HepG2 (cell line): Measurements from ENCODE around the gene PAXX. TPM values are rescaled to one million over a fixed set of nuclear protein-coding genes. Genes with fewer than 3 reads are reported as not detected.

ENCODE experiments used
- BORCS8-MEF2B ChIP-seq: sonication (generic); formaldehyde crosslinking; IDR thresholded peaks from 2 replicates; pipeline ENCODE4 v1.8.0; 2022; ENCODE audit warnings: mild to moderate bottlenecking, missing genetic modification reagents
- CBX5 ChIP-seq: sonication (generic); formaldehyde crosslinking; IDR thresholded peaks from 2 replicates; pipeline ENCODE4 v1.4.0; 2020; ENCODE audit warnings: missing genetic modification reagents, borderline replicate concordance
- CENPX ChIP-seq: sonication (generic); formaldehyde crosslinking; IDR thresholded peaks from 2 replicates; pipeline ENCODE4 v1.9.0; 2021; ENCODE audit warnings: mild to moderate bottlenecking, missing genetic modification reagents, moderate library complexity
- DZIP1 ChIP-seq: sonication (generic); formaldehyde crosslinking; IDR thresholded peaks from 2 replicates; pipeline ENCODE4 v1.5.0; 2020; ENCODE audit warnings: mild to moderate bottlenecking, missing genetic modification reagents
- ESRRA ChIP-seq: sonication (generic); formaldehyde crosslinking; IDR thresholded peaks from 2 replicates; pipeline ENCODE4 v1.5.1; 2020; ENCODE audit warnings: mild to moderate bottlenecking, low read depth, missing genetic modification reagents
- HES4 ChIP-seq: sonication (generic); formaldehyde crosslinking; IDR thresholded peaks from 2 replicates; pipeline ENCODE4 v1.9.0; 2021; ENCODE audit warnings: mild to moderate bottlenecking, missing genetic modification reagents, borderline replicate concordance
- HHEX ChIP-seq: IDR thresholded peaks from 2 replicates; pipeline ENCODE4 v1.6.1; 2016; ENCODE audit warnings: control low read depth
- HNRNPLL ChIP-seq: fragments of 200-400 bp; formaldehyde crosslinking; IDR thresholded peaks from 2 replicates; pipeline ENCODE4 v1.6.1; 2017; ENCODE audit warnings: mild to moderate bottlenecking, low read depth, low read length; ENCODE audit not compliant: poor library complexity, severe bottlenecking
- HOXA9 ChIP-seq: sonication (generic); formaldehyde crosslinking; IDR thresholded peaks from 2 replicates; pipeline ENCODE4 v1.8.1; 2022; ENCODE audit warnings: missing genetic modification reagents, mild to moderate bottlenecking, moderate library complexity, borderline replicate concordance
- KDM1A ChIP-seq: IDR thresholded peaks from 2 replicates; pipeline ENCODE4 v1.6.1; 2016; ENCODE audit warnings: missing compliant biosample characterization
- MEIS1 ChIP-seq: sonication (generic); formaldehyde crosslinking; IDR thresholded peaks from 2 replicates; pipeline ENCODE4 v1.9.0; 2021; ENCODE audit warnings: mild to moderate bottlenecking, missing genetic modification reagents, moderate library complexity, borderline replicate concordance
- NCOA2 ChIP-seq: sonication (generic); formaldehyde crosslinking; IDR thresholded peaks from 2 replicates; pipeline ENCODE4 v1.8.0; 2022; ENCODE audit warnings: inconsistent platforms
- NR2C2 ChIP-seq: sonication (generic); formaldehyde crosslinking; IDR thresholded peaks from 2 replicates; pipeline ENCODE4 v1.4.0; 2020; ENCODE audit warnings: missing genetic modification reagents, mild to moderate bottlenecking, moderate library complexity, borderline replicate concordance
- PRDM15 ChIP-seq: sonication (generic); formaldehyde crosslinking; IDR thresholded peaks from 2 replicates; pipeline ENCODE4 v1.4.0; 2020; ENCODE audit warnings: missing genetic modification reagents
- REL ChIP-seq: sonication (generic); formaldehyde crosslinking; conservative IDR thresholded peaks from 2 replicates; pipeline ENCODE4 v1.8.0; 2022; ENCODE audit warnings: mild to moderate bottlenecking, missing genetic modification reagents, moderate library complexity
- SPEN ChIP-seq: sonication (generic); formaldehyde crosslinking; IDR thresholded peaks from 2 replicates; pipeline ENCODE4 v1.5.1; 2020; ENCODE audit warnings: low read depth, mild to moderate bottlenecking, missing genetic modification reagents
- STAG1 ChIP-seq: sonication (generic); formaldehyde crosslinking; IDR thresholded peaks from 2 replicates; pipeline ENCODE4 v1.4.0; 2020; ENCODE audit warnings: missing genetic modification reagents
- STAT5B ChIP-seq: sonication (generic); formaldehyde crosslinking; IDR thresholded peaks from 2 replicates; pipeline ENCODE4 v1.4.0; 2020; ENCODE audit warnings: missing genetic modification reagents
- WIZ ChIP-seq: sonication (generic); formaldehyde crosslinking; IDR thresholded peaks from 2 replicates; pipeline ENCODE4 v1.5.1; 2020; ENCODE audit warnings: mild to moderate bottlenecking, missing genetic modification reagents
- ZBTB26 ChIP-seq: IDR thresholded peaks from 2 replicates; pipeline ENCODE4 v1.6.1; 2016; ENCODE audit warnings: missing compliant biosample characterization, missing genetic modification reagents, borderline replicate concordance
- ZBTB3 ChIP-seq: sonication (generic); formaldehyde crosslinking; IDR thresholded peaks from 2 replicates; pipeline ENCODE4 v1.4.0; 2020; ENCODE audit warnings: low read depth, mild to moderate bottlenecking, moderate library complexity, missing genetic modification reagents, borderline replicate concordance
- ZNF10 ChIP-seq: sonication (generic); formaldehyde crosslinking; IDR thresholded peaks from 2 replicates; pipeline ENCODE4 v1.4.0; 2020; ENCODE audit warnings: mild to moderate bottlenecking, low read depth, missing genetic modification reagents, borderline replicate concordance
- ZNF12 ChIP-seq: sonication (generic); formaldehyde crosslinking; IDR thresholded peaks from 2 replicates; pipeline ENCODE4 v1.5.0; 2020; ENCODE audit warnings: missing genetic modification reagents
- ZNF546 ChIP-seq: sonication (generic); formaldehyde crosslinking; conservative IDR thresholded peaks from 2 replicates; pipeline ENCODE4 v1.8.1; 2023; ENCODE audit warnings: mild to moderate bottlenecking, missing genetic modification reagents
- ZNF749 ChIP-seq: sonication (generic); formaldehyde crosslinking; IDR thresholded peaks from 2 replicates; pipeline ENCODE4 v1.8.0; 2022; ENCODE audit warnings: mild to moderate bottlenecking, missing genetic modification reagents, moderate library complexity, borderline replicate concordance
- polyA plus RNA-seq, 8 experiments: library from polyadenylated mRNA; depleted of rRNA in 3 of 8; stranded (reverse) in 7 of 8; unstranded in 1 of 8; fragments of >200 nt; fragmentation: Illumina TruSeq in 4 of 8; extraction: Trizol in 4 of 8; gene quantifications; 2 replicates each; pipeline versions ENCODE4 v1.2.1 to v1.2.3, GENCODE V29; 2011 to 2016; ENCODE audit warnings: low read depth in 4 of 8, missing spikeins in 1 of 8, mixed read lengths in 1 of 8; ENCODE audit not compliant: insufficient read depth in 1 of 8
- total RNA-seq, 5 experiments: library from RNA; depleted of rRNA; stranded (reverse); fragments of >200 nt; fragmentation: Illumina TruSeq; extraction: Trizol; gene quantifications; 2 replicates each; pipeline ENCODE4 v1.2.3, GENCODE V29; 2016; ENCODE audit warnings: low read depth in 1 of 5

PAXX gene
- total and polyA plus RNA-seq, 2 of the 13 experiments (the other 11 are each of a cell fraction or from before 2014, with no cell fraction given), result 14.0 to 31.9 TPM

- TF ChIP-seq ZBTB26 (CRISPR knock-in tag) (no peak), CBX5 (CRISPR knock-in tag) (no peak), HES4 (CRISPR knock-in tag) (no peak), PRDM15 (CRISPR knock-in tag) (no peak), ESRRA (no peak), SPEN (CRISPR knock-in tag) (no peak), HOXA9 (CRISPR knock-in tag) (no peak), NCOA2 (CRISPR knock-in tag) (no peak), ZNF10 (CRISPR knock-in tag) (0 out of 2 replicates have a peak, but pooled peaks have one; percentile 24), ZBTB3 (CRISPR knock-in tag) (no peak), STAT5B (CRISPR knock-in tag) (no peak), DZIP1 (CRISPR knock-in tag) (no peak), NR2C2 (CRISPR knock-in tag) (no peak), ZNF546 (0 out of 2 replicates have a peak, but pooled peaks have one; percentile 10), MEIS1 (0 out of 2 replicates have a peak, but pooled peaks have one; percentile 27), HHEX (CRISPR knock-in tag) (no peak), WIZ (CRISPR knock-in tag) (no peak), HNRNPLL (no peak), REL (no peak), BORCS8-MEF2B (CRISPR knock-in tag) (no peak), KDM1A (CRISPR knock-in tag) (no peak), ZNF749 (CRISPR knock-in tag) (no peak), ZNF12 (no peak), STAG1 (CRISPR knock-in tag) (no peak), CENPX (CRISPR knock-in tag) (no peak)
Measured at GRCh38 chr9:137035507-137035834, 43.2 kb downstream of the PAXX start (continued).
